CD1c-positive myeloid dendritic cell (primary cell): ENCODE data around the gene ERFL.
A peak's percentile ranks its signal among the peaks of the same experiment; 100 is the strongest.

Source experiments
- DNase-seq: peaks from one replicate; pipeline ENCODE4 v3.0.0-alpha.2; 2016; ENCODE audit errors: extremely low spot score

The ERFL gene

GRCh38 chr19:41897820-41898219 is 30.4 kb downstream of the ERFL start:
- no peak for DNase-seq

- DNase-seq, result no peak
These were observed 31.1 kb downstream of the ERFL start for GRCh38 chr19:41897181-41897580.

DNA sequence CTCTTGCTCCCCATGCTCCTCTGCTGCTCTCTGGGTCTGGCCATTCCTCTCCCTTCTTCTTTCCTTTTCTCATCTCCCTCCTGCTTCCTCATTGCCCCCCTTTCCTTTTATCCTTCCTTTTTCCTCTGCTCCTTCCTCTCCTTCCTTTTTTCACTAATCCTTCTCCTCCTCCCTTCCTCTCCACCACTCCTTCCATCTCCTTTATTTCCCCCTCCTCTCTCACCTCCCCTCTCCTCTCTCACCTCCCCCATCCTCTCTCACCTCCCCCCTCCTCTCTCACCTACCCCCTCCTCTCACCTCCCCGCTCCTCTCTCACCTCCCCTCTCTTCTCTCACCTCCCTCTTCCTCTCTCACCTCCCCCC is 31.7 kb downstream of the ERFL start:
- DNase-seq, result no peak

- DNase-seq, result no peak
These were observed 32.3 kb downstream of the ERFL start for GRCh38 chr19:41895745-41896580.

- DNase-seq, result no peak
These were observed 33.9 kb downstream of the ERFL start for GRCh38 chr19:41894350-41894749.

- no peak for DNase-seq
These were observed 34.4 kb downstream of the ERFL start for GRCh38 chr19:41893899-41894298.

GRCh38 chr19:41892173-41892902 is 35.9 kb downstream of the ERFL start:
- DNase-seq, result no peak

DNA sequence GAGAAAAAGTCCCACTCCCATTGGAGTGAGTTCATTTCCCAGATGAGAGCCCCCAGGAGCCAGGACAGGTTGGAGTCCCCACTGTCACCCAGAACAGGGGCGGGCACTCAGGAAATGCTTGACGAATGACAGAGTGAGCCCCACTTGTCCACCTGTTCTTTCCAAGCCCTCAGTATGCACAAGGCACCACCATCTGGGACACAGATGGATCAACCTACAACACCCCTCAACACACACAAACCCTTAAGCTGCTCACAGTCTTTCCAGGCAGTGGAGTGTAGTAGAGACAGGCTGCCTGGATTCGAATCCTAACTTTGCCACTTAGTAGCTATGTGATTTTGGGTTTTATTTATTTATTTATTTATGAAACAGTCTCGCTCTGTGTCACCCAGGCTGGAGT is 37.3 kb downstream of the ERFL start:
- DNase-seq, result no peak

GRCh38 chr19:41889896-41890295 is 38.4 kb downstream of the ERFL start:
- no peak for DNase-seq

DNA sequence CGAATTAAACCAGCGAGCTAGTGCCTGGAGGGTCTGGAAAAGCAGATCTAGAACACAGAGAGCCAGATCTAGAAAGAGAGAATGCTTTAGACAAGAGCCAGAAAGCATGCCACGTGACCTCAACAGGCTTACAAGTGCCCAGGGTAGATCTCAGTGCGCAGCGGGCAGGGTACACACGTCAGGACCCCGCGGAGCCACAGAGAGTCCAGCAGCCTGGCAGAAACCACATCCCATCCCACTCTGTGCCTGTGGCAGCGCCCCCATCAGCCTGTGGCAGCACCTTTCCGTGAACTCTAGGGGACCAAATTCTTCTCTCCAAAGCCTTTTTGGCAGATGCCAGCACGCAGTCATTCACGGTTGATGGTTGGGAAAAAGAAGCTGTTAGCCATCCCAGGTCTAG is 39.3 kb downstream of the ERFL start:
- DNase-seq, result no peak

DNA sequence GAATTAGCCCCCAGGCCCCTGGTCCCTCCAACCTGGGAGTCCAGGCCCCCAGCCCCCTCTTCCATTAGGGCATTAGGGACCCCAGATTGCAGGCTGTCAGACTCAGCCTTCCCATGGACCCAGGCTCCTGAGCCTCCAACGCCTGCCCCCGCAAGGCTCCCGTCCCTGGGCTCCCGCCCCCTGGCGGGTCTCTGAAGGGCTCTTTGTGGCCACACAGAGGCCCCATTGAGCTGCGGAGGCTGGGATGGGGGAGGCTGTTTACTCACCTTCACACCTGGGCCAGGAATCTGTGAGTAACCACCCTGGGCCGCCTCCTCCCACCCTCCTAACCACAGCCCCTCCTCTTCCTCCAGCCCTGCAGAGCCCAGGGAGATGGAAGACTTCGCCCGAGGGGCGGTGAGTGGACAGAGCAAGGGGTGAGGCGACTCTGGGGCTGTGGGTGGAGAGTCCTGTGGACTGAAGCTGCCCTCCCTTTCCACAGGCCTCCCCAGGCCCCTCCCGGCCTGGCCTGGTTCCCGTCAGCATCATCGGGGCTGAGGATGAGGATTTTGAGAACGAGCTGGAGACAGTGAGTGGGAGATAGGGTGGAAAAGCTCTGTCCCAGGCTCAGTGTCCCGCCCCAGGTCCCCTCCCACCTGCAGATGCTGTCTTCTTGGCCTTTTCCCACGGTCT is 40.4 kb downstream of the ERFL start:
- no peak for DNase-seq

GRCh38 chr19:41886761-41887710 is 41.2 kb downstream of the ERFL start:
- no peak for DNase-seq

GRCh38 chr19:41883821-41884733 is 44.2 kb downstream of the ERFL start:
- peak; percentile 95 for DNase-seq

DNA sequence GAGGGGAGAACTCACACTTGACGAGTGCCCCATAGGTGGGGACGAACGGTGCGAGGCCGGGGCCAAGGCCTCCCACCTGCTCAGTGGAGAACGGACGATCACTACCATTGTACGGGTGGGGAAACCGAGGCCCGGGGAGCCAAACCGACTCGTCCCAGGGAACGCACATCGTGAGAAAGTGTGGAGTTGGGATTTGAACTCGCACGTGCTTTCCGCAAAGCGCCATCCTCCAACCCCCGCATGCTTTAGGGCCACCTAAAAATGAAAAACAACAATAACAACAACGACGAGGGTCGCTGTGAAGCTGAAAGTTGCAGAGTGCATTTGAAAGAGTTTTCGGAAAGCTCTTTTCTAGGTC is 44.8 kb downstream of the ERFL start:
- no peak for DNase-seq

DNA sequence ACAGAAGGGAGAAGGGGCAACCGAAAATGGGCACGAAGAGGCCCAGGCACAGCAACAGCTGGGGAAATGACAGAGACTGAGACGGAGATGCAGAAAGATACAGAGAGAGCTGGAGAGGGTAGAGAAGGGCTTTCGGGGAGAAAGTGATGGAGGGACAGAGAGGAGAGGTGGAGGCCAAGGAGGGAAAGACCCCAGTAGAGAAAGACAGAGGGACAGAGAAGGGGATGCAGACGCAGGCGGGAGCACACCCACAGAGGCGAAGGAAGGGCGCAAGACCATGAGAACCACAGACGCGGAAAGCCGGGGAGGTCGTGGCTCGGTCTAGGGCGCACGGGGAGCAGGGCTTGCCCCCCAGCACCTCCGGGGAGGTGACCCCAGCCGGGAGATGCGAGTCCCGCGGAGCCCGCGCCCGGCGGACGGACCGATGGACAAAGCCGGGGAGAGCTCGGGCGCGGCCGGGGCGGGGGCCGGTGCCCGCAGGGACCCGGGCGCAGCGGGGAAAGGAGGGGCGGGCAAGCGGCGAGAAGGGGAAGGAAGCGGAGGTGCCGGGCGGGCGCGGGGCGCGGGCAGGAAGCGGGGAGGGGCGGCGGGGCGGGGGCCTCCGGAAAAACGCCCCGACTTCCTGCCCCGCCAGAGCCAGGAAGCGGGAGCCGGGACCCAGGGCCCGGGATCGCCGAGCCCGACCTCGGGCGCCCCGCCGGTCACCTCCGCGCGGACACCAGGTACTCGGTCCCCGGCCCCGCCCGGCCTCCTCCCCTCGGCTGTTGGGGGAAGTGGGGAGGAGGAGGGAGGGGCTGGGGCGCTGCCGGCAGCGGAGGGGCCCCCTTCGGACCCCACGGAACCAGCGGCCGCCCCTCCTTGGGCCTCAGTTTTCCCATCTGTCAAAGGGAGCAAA is 45.4 kb downstream of the ERFL start, which contains the start of gene ARHGEF1:
Gene ARHGEF1, plus strand, starts transcription at position 617 of the 895 bp plus-strand sequence. CDS start 4,899 bp downstream, outside the sequence.
- peak; percentile 65 for DNase-seq

DNA sequence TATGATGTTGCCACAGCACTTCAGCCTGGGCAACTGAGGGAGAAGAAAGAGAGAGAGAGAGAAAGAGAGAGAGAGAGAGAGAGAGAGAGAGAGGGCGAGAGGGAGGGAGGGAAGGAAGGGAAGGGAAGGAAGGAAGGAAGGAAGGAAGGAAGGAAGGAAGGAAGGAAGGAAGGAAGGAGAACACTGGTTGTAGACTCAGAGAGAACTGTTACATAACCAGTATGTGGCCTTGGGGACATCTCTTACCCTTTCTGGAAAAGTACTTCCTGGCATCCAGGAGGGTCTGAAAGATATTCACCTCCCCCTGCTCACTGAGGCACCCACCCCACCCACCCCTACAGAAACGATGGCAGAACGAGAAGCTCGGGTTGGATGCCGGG is 47.9 kb downstream of the ERFL start:
- DNase-seq, result no peak

- DNase-seq, result no peak
These were observed 48.5 kb downstream of the ERFL start for GRCh38 chr19:41879670-41880328.

- DNase-seq, result no peak
These were observed 49.2 kb downstream of the ERFL start for GRCh38 chr19:41879080-41879479.
